ENCODE measurements around the gene CELSR1.

DNA sequence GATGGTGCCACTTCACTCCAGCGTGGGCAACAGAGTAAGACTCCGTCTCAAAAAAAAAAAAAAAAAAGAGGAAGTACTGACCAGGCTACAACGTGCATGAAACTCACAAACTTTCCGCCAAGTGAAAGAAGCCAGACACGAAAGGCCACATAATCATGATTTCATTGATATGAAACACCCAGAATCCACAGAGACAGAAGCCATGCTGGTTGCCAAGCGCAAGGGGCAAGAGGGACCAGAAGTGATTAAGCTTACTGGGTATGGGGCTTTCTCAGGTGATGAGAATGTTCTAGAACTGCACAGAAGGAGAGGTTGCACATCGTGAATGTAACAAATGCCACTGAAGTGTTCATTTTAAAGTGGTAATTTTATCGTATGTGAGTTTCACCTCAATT, 60.9 kb downstream of the CELSR1 start:
- no peak for TF ChIP-seq CTCF (IDR thresholded peaks at IDR 0.05; ENCODE audit: low read depth, low read length)
- TF ChIP-seq EZH2phosphoT487 (IDR thresholded peaks at IDR 0.05; ENCODE audit: low read depth) = no peak

All from OCI-LY3 (cell line).